K562 (cell line): ENCODE data around the gene SNAPC2. TPM values are rescaled to one million over a fixed set of nuclear protein-coding genes. Genes with fewer than 3 reads are reported as not detected.
A peak's percentile ranks its signal among the peaks of the same experiment; 100 is the strongest.

ENCODE experiments used
- AFF1 ChIP-seq, 2 experiments: fragments of 450-650 bp; IDR thresholded peaks; 2 replicates each; pipeline ENCODE4 v1.6.1; 2018; ENCODE audit warnings: mild to moderate bottlenecking in 2 of 2, low read depth in 1 of 2; ENCODE audit not compliant: partially characterized antibody in 2 of 2
- CBX5 ChIP-seq: IDR thresholded peaks from 2 replicates; pipeline ENCODE4 v1.6.1; 2014; ENCODE audit warnings: low read depth, borderline replicate concordance
- CGGBP1 ChIP-seq: fragments of 250-450 bp; sonication (Bioruptor Pico); IDR thresholded peaks from 2 replicates; pipeline ENCODE4 v1.9.0; 2021; ENCODE audit warnings: mild to moderate bottlenecking
- E2F8 ChIP-seq: fragments of 450-650 bp; IDR thresholded peaks from 2 replicates; pipeline ENCODE4 v1.7.1; 2018; ENCODE audit warnings: mild to moderate bottlenecking, low read depth; ENCODE audit not compliant: partially characterized antibody
- KDM1A ChIP-seq, 2 experiments: fragments of 450-650 bp; IDR thresholded peaks; 2 replicates each; pipeline ENCODE4 v1.6.1; 2016; ENCODE audit warnings: mild to moderate bottlenecking in 2 of 2
- MTF1 ChIP-seq: fragments of 250-450 bp; sonication (Bioruptor Pico); IDR thresholded peaks from 2 replicates; pipeline ENCODE4 v1.9.0; 2021; ENCODE audit warnings: moderate library complexity, mild to moderate bottlenecking, inconsistent platforms, borderline replicate concordance
- polyA plus RNA-seq, 8 experiments: library from polyadenylated mRNA; depleted of rRNA in 4 of 8; stranded (reverse) in 5 of 8; unstranded in 3 of 8; fragments of >200 nt; fragmentation: Nextera tagmentation in 2 of 8; fragmentation: Illumina TruSeq in 1 of 8; extraction: Ambion mirVana in 2 of 8; extraction: Trizol in 1 of 8; gene quantifications; 2 replicates each; pipeline versions ENCODE4 v1.2.1 to v1.2.3, GENCODE V29; 2011 to 2014; ENCODE audit warnings: inconsistent platforms in 1 of 8, missing spikeins in 1 of 8
- total RNA-seq, 7 experiments: library from RNA; depleted of rRNA in 6 of 7; stranded (reverse); fragments of >200 nt in 6 of 7; fragmentation: Illumina TruSeq in 2 of 7; extraction: Trizol in 2 of 7; gene quantifications; 2 replicates each; pipeline versions ENCODE4 v1.2.1 to v1.2.3, GENCODE V29; 2011 to 2021; ENCODE audit warnings: low replicate concordance in 1 of 7

The SNAPC2 gene
- total and polyA plus RNA-seq, 9 of the 15 experiments (the other 6 are each of a cell fraction or from before 2014, with no cell fraction given) = 0.59 to 45.1 (median 15.3) TPM

GRCh38 chr19:7883796-7884570 is 36.2 kb upstream of the SNAPC2 start (continued):
- TF ChIP-seq AFF1 (IDR thresholded peaks at IDR 0.05; ENCODE audit: low read depth in 1 of 2, partially characterized antibody in 2 of 2) (no peak), CBX5 (no peak), MTF1 (no peak), KDM1A (IDR thresholded peaks at IDR 0.05) (peak in 1 of 2 experiments; percentile 6; a peak in 1 of 4 replicates), CGGBP1 (CRISPR knock-in tag) (no peak), E2F8 (no peak)
- TF ChIP-seq, all 486 proteins: peak for 3
